Activated CD4-positive, alpha-beta T cell treated with anti-CD3 and anti-CD28 coated beads, Interleukin-10, Interleukin-2, amounts not matched to agents 100 ng/mL and 50 ng/mL, durations not matched to agents 16 hours and 8 hours (primary cell): ENCODE measurements around the gene FRMD1.
"Not testable (repeated sequence)": the region's sequence is repeated elsewhere in the genome, so short reads cannot be mapped to it uniquely, and the experiment has no call there.

Experiments
- DNase-seq: peaks from one replicate; pipeline ENCODE4 v3.0.0-alpha.2; 2020

The FRMD1 gene

DNA sequence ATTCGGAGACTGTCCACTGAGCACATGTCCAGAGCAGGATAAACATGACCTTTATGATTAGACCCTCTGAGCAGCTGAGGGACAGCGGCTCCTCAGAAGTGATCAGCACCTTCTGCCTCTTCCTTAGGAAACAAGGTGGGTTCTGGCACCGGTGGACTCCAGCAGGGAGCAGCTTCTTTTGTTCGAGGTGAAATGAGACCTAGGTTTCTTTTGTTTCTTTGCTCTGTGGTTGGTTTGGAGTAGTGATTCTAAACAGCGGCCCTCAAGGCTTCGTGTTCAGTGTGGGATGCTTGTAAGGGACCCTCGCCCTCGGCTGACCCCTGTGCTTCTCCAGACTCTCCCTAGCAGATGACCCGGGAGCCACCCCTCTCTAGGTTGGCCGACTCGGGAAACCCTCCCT, 14.6 kb upstream of the FRMD1 start:
- no peak for DNase-seq

DNA sequence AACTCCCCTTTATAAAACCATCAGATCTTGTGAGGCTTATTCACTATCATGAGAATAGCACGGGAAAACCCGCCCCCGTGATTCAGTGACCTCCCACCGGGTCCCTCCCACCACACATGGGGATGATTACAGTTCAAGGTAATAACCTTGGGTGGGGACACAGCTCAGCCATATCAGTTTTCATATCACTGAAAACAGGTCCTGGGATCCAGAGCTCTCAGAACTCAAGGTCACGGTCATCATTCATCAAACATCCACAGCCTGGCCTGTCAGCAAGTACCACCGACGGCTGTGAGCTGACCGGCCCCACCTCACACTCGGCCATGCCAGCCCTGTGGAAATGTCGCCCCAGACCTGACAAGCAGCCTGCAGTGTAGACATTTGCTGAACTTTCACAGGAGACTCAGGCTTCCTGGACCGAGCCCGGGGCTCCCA, 14.1 kb upstream of the FRMD1 start:
- no peak for DNase-seq

DNA sequence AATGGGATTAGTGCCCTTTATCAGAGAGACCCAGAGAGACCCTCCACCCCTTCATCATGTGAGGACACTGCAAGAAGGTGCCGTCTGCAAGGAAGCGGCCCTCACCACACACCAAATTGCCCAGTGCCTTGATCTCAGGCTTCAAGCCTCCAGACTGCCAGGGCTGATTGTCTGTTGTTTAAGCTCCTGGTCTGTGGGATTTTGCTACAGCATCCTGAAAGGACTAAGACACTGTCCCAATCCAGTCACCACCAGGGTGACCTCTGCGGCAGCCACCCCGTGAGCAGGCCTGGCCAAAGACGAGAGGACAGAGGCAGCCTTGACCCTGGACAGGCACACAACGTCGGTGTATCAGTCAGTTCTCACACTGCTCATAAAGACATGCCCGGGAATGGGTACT, 13.5 kb upstream of the FRMD1 start:
- DNase-seq: no peak

DNA sequence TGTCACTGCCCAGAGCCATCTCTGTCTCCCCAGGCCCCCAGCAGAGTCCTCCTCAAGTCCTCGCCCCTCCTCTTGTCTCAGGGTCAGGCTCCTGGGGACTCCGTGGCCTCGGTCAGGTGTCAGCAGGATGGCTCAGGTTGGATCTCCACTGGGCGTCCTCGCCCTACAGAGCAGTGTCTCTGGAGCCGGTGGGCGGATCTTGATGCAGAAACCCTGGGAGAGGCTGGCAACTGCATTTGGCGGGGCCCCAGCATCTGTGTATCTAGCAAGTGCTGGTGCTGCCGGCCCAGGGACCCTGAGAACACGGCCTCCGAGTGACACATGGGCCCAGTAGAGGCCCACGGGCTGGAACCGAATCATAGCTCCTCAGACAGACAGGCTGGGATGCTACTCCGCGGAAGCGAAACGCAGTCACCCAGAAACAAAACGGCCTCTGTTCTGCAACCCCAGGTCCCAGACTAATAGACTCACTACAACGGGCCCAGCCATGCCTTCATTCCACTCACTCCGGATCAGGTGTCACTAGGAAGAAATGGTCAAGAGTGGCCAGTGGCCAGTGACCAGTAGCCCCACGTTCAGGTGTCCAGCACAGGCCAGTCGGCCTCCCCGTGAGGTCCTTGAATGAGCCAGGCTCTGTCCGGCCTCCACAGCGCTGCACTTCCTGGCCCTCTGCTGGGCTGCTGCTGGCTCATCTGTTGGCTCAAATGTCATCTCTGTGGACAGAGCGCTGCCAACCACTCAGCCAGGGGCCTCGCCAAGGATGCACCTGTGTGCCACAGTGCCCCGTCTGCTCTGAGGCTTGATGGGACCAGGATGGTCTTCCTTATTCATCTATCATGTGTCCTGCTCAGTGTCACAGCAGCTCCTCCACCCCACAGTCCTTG, 12.6 kb upstream of the FRMD1 start:
- DNase-seq: no peak

DNA sequence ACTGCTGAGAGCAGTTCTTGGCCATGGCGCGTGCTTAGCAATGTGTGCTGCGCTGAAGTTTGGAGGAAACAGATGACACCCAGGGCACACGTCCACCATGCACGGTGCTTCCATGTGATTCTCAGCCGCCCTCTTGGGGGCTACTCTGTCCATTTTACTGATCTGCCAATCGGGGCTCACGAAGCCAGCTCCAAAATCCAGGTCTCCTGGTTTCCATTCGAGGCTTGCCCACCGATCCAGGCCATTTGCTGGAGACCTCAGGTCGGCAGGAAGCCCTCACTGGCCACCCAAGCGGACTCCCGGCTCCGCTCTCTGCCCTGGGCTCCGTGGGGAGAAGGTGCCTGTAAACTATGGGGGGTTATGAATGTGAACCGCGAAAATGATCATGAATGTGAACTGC, 11.7 kb upstream of the FRMD1 start:
- DNase-seq: no peak

DNA sequence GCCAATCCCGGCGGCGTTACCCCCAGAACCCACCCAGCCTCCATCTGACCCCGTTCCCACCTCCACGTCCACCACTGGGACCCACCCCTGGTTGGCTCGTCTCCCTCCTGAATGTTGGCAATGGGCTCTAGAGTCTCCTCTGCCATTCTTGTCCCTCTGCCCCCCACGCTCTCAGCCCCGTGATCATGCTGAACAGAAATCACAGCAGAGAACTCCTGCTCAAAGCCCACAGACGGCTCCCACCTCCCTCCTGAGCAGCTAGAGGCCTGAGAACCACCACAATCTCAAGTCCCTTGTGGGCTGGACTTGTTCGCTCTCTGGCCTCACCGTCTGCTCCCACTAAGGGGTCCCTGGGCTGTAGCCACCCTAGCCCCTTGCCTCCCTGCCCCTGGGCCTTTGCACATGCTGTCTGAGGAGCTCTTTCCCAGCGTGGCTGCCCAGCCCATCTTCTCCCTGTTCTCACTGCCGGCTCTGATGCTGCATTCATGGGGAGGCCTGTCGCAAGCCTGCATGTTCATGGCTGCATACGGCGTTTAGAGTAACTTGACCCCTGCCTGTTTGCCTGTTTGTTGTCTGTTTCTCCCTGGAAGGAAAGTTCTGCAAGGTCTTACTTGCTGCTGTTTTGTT, 11.2 kb upstream of the FRMD1 start:
- DNase-seq: no peak

DNA sequence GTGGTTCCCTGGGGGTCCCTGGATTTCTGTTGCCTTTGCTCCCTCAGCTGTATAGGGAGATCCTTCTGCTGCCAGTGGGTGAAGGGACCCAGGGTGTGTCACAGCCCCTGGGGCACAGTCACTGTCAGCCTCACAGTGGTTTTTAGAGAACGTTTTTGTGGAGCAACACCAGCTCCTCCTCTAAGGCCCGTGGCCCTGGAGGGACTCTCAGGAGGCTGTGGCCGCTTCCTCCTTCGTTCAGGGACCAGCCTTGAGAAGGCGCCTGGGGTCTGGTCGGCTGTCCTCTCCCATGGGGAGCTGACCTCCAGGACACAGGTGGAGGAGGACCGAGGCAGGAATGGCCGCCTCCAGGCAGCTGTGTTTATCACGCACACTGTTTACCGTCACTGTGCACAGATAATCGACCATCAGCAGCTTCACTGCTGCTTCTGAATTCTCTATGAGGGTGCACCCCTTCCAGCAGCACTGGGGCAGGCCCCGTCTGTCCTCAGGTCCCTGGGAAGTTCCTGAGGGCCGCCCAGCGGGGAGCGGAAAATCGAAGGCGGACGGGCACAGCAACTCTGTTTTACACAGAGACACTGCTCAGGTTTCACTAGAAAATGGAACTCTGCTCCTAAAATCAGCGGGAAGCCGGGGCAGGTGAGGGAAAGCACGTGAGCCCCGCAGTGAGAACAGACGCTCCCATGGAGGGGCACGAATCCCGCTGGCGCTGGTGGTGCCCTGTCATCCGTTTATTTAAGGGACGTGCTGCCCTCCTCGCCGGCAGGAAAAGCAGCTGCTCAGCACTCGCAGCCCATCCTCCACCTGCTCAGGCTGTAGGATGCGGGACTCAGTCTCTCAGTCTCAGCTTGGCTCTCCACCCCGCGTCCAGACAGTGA, 10.4 kb upstream of the FRMD1 start:
- no peak for DNase-seq

DNA sequence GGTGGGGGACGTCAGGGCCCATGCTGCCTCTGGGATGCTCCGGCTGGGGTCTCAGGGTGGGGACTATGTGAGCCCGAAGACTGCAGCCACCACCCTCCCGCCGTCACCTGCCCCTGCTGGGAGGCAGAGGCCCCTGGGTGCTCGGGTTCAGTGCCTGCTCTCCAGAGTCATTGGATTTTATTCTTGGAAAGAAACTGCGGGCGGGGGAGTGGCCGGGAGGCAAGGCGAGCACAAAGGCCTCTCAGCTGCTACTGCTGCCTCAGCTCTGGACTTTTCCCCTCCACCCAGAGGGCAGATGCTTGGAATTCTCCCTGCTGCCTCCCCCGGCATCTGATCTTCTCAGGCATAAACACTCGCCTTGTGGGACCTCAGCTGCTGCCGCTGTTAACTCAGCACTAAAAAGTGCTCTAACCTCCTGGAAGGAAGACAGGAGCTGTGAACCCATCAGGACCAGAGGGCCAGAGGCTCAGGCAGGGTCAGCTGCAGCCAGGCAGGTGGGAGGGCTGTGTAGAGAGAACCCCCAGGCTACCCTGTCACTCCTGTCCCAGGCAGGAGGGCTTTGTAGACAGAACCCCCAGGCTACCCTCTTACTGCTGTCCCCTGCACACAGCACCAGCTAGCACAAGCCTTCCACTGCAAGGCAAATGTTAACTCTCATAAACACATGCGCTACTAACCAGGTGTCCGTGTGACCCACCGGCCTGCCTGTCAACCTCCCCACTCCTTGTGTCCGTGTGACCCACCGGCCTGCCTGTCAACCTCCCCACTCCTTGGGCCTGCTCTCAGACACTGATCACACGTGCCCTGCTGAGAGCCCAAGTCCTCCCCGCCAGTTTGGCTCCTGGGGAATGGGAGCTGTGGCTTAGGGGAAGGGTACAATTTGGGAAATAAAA, 9.4 kb upstream of the FRMD1 start:
- no peak for DNase-seq

DNA sequence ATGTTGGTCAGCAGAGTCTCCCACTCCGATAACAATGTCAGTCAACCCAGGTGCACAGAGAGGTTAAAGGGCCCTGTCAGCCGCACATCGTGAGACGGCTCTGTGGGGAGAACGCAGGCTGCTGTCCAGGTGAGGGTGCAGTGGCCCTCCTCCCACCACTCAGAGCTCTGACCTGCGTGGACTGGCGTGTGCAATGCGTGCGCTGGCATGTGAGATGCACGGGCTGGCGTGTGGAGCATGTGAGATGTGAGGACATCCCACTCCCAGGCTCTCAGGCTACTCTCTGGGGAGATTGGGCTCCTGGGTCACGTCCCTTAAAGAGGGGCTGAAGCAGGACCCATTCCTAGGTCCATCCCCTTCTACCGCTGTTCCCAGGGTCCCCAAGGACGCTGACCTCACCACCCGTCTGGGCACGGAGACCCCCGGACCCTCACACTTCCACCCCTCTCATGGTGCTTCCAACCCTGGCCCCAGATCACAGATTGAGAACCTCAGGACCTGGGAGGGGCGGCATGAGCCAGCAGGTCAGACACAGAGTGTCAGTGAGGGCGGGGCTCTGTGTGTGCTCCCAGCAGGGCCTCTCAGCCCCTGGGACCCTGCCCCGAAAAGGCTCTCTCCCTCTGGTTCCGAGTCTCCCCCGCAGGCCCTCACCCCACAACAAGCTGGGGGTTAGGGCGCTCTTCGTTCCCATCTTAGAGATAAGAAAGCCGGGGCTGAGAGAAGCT, 8.6 kb upstream of the FRMD1 start:
- no peak for DNase-seq

DNA sequence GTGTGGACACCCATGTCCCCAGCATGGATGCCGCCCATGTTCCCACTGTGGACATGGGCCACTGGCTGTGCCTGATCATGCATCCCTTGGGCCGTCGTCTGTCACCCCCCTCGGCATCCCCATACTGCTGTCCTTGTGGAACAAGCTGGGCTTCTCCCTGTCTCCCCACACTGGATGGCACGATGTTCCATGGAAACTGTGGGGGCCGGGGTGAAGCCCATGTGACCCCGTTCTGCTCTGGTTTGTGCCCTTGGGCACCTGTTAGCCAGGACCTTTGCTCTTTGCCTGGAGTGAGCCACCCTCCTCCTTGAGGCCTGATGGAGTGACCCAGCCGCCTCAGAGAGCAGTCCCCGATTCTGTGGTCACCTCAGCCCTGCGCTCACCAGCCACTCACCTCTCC, 7.6 kb upstream of the FRMD1 start:
- no peak for DNase-seq

DNA sequence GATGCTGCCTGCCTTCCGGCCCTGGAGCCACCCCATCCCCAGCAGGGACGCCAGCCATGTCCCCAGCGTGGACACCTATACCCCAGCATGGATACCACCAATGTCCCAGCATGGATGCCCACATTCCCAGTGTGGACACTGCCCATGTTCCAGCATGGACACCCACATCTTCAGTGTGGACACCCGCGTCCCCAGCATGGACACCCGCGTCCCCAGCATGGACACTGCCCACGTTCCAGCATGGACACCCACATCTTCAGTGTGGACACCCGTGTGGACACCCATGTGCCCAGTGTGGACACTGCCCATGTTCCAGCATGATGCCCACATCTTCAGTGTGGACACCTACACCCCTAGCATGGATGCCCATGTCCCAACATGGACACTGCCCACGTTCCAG, 7.1 kb upstream of the FRMD1 start:
- DNase-seq: no peak

DNA sequence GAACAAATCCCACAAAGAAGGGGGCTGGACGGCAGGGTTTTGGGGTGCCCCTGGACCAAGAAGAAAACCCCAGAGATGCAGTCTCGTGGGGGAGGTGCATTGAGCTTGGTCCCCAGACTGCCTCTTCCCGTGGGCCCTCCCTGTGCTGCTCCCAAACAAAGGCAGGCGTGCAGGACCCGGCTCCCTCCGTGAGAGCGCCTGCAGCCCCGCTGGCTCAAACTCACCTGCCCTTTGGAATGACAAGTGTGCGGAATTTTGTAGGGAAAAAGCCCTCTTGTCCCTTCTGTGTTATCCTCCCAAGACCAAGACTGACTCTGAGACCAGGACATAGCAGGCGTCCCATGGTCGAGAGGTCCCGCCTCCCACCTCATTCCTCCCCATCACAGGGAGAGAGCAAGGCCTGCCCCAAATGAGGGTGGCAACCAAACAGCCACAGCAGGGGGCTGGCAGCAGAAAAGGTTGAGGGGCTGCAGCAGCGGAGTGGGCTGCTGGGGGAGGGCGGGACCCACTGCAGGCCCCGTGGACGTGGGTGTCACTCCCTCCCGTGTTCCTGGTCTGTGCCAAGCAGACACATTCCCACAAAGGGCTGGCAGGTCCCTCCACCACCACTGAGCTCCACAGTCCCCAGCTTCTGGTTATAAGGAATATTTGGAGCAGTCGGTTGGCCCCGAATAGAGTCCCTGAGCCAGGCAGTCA, 5.6 kb upstream of the FRMD1 start:
- no peak for DNase-seq

DNA sequence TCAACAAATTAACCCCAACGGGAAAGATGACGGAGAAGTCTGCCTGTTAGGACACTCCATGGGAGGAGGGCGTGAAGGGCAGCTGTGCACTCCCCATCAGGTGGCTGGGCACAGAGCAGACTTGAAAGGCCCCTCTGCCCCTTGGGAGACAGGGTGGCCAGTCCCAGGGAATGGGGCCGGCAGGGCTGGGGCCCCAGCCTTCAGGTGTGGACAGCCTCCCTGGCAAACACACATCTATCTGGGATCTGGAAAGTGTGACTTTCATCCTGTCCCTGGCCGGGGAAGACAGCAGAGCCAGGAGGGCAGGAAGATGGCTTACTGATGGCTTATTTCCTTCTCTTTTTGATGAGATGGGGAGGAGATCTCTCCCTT, 4.5 kb upstream of the FRMD1 start:
- no peak for DNase-seq

DNA sequence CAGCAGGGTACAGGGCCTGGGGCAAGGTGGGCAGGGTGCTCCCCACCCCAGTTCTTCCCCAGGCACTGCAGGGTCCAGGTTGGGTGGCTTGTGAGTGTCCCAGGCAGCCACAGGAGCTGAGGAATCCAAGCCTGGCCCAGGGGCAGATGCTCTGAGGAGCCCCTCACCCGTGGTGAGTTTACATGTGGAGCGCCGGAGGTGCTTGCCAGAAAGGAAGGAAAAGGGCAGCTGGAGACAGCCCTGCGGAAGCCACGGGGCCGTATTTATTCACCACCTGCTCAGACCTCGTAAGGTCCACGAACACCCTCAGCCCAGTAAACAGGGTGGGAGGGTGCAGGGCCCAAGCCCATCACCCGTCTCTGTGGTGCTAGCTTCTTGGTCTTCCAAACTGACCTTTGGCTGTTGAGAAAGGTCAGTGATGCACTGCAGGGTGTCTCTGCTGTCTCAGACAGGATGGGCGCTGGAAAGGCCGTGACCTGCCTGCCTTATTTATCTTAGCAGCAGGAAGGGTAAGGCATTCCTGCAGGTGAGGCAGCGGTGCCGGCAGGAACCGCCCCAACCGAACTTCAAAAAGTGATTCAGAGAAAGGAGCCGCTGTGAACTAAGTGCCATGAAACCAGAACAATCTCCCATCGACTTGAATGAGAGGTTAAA, 4.0 kb upstream of the FRMD1 start:
- no peak for DNase-seq

DNA sequence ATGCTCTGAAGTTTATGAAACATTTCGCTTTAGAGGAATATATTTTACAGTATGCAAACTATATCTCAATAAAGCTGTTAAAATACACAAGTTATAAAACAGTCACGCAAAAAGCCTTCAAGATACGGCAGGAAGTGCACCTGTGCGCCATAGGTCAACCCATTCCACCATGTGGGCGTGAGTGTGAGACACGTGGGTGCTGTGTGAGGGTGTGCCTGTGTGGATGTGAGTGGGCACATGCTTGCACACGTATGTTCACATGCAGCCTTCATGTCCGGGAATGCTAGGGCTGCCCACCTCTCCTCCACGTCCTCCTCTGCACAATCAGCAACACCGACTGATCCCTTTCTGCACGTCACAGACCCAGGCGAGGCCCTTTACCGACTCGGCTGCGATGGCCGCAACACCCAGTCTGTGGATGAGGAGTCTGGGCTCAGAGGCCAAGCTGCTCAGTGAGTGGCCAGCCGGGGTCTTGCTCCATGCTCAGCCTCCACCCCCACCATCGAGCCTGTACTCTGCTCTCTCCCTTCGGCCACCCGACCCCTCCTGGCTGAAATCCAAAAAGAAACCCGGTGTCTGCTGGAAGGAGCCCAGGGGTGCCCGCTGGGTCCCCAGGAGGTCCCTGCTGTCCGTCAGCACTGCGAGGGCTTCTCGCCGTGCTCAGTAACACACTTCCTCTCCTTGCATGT, 3.0 kb upstream of the FRMD1 start:
- DNase-seq: no peak

DNA sequence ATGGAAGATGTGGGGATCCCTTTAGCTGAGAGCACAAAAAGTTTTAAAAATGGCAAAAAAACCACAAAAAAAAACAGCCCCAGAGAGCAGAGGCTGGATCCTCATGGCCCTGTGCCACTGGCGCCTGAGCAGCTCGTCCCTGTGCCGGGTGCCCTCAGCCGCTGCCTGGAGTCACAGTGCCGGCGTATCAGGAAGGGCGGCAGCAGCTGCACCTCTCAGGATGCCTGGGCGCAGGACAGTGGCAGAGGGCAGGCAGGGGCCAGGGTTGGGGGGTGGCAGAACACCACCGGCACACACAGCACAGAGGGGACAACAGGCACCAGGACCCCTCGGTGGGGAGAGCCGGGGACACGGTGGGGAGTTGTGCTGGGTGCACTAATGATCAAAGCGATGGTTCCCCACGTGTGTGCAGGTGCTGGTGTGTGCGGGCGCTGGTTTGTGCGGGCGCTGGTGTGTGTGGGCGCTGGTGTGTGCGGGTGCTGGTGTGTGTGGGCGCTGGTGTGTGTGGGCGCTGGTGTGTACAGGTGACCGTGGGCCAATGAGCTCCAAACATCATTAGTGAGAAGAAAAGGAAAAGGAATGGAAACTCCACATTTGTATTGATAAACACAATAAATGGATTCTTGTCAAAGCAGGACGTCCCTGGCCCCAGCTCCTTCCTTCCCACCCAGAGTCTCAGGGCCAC, 1.5 kb upstream of the FRMD1 start:
- DNase-seq: no peak

DNA sequence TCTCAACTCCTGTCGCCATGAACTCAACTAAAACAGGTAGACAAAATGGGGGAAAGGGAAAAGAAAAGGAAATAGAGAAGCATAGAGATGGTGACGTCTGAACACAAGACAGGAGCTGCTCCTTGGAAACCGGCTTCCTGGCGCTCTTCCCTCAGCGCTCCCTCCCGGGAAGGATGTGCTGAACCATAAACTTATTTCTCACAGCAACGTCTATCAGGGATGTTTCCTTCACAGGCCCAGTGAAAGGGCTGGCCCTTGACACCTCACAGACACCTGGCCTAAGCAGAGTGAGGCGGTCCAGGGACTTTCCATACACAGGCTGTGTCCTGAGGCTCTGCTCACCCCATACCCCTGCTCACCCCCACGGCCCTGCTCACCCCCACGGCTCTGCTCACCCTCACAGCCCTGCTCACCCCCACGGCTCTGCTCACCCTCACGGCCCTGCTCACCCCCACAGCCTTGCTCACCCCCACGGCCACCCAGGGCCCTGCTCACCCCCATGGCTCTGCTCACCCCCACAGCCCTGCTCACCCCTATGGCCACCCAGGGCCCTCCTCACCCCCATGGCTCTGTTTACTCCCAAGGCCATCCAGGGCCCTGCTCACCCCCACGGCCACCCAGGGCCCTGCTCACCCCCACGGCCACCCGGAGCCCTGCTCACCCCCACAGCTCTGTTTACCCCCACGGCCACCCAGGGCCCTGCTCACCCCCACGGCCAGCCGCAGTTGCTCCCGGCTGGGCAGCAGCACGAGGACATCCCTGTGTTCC, 653 bp downstream of the FRMD1 start:
- no peak for DNase-seq

DNA sequence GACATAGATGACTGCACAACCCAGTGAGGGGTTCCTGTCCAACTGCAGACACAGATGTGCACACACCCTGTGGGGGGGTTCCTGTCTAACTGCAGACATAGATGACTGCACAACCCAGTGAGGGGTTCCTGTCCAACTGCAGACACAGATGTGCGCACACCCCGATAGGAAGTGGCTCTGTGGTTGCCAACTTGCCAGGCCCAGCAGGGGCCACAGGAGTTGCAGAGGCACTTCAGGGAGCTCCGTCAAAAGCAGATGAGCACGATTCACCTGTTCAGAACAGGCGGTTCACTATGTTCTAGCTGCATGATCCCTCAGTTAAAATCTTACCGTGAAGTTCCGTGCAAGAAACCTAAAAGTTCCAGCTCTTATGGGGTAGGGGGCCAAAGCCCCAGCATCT, 1.6 kb downstream of the FRMD1 start:
- not testable (repeated sequence) for DNase-seq

DNA sequence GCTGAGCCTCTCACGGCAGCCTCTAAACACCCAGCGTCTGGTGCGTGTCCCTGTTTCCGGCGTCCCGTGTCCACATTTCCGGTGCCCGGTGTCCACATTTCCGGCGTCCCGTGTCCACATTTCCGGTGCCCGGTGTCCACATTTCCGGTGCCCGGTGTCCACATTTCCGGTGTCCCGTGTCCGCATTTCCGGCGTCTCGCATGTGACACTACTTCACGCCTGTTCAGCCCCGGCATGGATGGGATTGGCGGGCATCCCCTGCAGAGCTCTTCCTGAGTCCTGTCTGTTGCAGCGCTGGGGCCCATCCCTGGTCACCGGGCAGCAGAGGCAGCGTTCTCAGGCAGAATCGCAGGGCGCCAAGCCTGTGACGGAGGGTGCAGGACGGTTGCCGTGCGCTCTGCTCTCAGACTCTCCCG, 3.2 kb downstream of the FRMD1 start:
- no peak for DNase-seq
